T-cell (primary cell): ENCODE measurements around the gene AMOT. TPM values are rescaled to one million over a fixed set of nuclear protein-coding genes. Genes with fewer than 3 reads are reported as not detected.

Experiments
- total RNA-seq, 35 experiments: library from RNA in 6 of 35; stranded (reverse) in 6 of 35; fragments of 120-200 nt in 1 of 35; gene quantifications; one replicate each; pipeline versions ENCODE4 v1.2.1 to v1.2.4 and lab custom pipeline; 2013 to 2026

Gene AMOT
- total RNA-seq, 5 donors from 2014 or later (not counting 1 experiment from before 2014, with no cell fraction given), result 2.7 to 3.9 (median 3.6) TPM

Other genes starting within 250 kb of the AMOT start
- gene LHFPL1, start 160.9 kb downstream of the AMOT start, total RNA-seq, result under 1 TPM in 4 of 5 donors, not detected in 1; 0.20 to 0.63 (median 0.31) TPM